Globus pallidus (tissue), 1 donor: ENCODE data around the gene ARGFX.
"Not testable (repeated sequence)": the region's sequence is repeated elsewhere in the genome, so short reads cannot be mapped to it uniquely, and the experiment has no call there.

Experiments
- DNase-seq: peaks from one replicate; pipeline ENCODE4 v3.0.0-alpha.2; 2015; ENCODE audit warnings: low spot score

Gene ARGFX

GRCh38 chr3:121599900-121600299 lies 32.2 kb downstream of the ARGFX start:
- DNase-seq = not testable (repeated sequence)

- DNase-seq = no peak
Observed at GRCh38 chr3:121601212-121601812, 33.6 kb downstream of the ARGFX start.

- DNase-seq = no peak
Observed at GRCh38 chr3:121604759-121605158, 37.0 kb downstream of the ARGFX start.

- DNase-seq = no peak
Observed at GRCh38 chr3:121606106-121606505, 38.4 kb downstream of the ARGFX start.
